SK-N-SH treated with all-trans-retinoic acid at 6 μM for 48 hours (cell line): ENCODE results near the gene CSN1S1.

Experiments
- ATAC-seq: fragments of 200-7000 bp; cut with Tn5 transposase; 3 replicates; pipeline ENCODE4 v1.9.1; 2020; ENCODE audit warnings: mild to moderate bottlenecking, moderate library complexity
- ARNTL ChIP-seq: fragments of 450-650 bp; formaldehyde crosslinking; IDR thresholded peaks from 2 replicates; pipeline ENCODE4 v1.5.0; 2020; ENCODE audit warnings: low read depth, mild to moderate bottlenecking, moderate library complexity, borderline replicate concordance
- CREB5 ChIP-seq: fragments of 250-450 bp; sonication (Bioruptor Pico); IDR thresholded peaks from 2 replicates; pipeline ENCODE4 v1.5.1; 2020; ENCODE audit warnings: low read depth, mild to moderate bottlenecking, moderate library complexity
- CSDC2 ChIP-seq: fragments of 250-450 bp; sonication (Bioruptor Pico); IDR thresholded peaks from 2 replicates; pipeline ENCODE4 v1.5.0; 2020; ENCODE audit warnings: mild to moderate bottlenecking, moderate library complexity
- ESRRG ChIP-seq: fragments of 250-450 bp; sonication (Bioruptor Pico); IDR thresholded peaks from 2 replicates; pipeline ENCODE4 v1.6.1; 2021; ENCODE audit warnings: mild to moderate bottlenecking
- GLIS3 ChIP-seq: fragments of 250-450 bp; sonication (Bioruptor Pico); IDR thresholded peaks from 2 replicates; pipeline ENCODE4 v1.5.0; 2020; ENCODE audit warnings: mild to moderate bottlenecking, moderate library complexity
- ISL1 ChIP-seq: fragments of 250-450 bp; sonication (Bioruptor Pico); IDR thresholded peaks from 2 replicates; pipeline ENCODE4 v2.1.2; 2022; ENCODE audit warnings: mild to moderate bottlenecking, moderate library complexity
- PATZ1 ChIP-seq: fragments of 250-450 bp; sonication (Bioruptor Pico); IDR thresholded peaks from 2 replicates; pipeline ENCODE4 v1.8.0; 2020; ENCODE audit warnings: mild to moderate bottlenecking, moderate library complexity, borderline replicate concordance
- PPARA ChIP-seq: fragments of 250-450 bp; sonication (Bioruptor Pico); IDR thresholded peaks from 2 replicates; pipeline ENCODE4 v1.5.0; 2020; ENCODE audit warnings: mild to moderate bottlenecking, borderline replicate concordance
- RARB ChIP-seq: fragments of 250-450 bp; sonication (Bioruptor Pico); IDR thresholded peaks from 2 replicates; pipeline ENCODE4 v1.8.0; 2021; ENCODE audit warnings: mild to moderate bottlenecking, moderate library complexity
- SNAI2 ChIP-seq: fragments of 250-450 bp; sonication (Bioruptor Pico); IDR thresholded peaks from 2 replicates; pipeline ENCODE4 v1.5.0; 2020; ENCODE audit warnings: mild to moderate bottlenecking, moderate library complexity
- TOX ChIP-seq: fragments of 250-450 bp; sonication (Bioruptor Pico); IDR thresholded peaks from 2 replicates; pipeline ENCODE4 v1.8.0; 2021; ENCODE audit warnings: mild to moderate bottlenecking, moderate library complexity, borderline replicate concordance
- TSHZ2 ChIP-seq: fragments of 250-450 bp; sonication (Bioruptor Pico); IDR thresholded peaks from 2 replicates; pipeline ENCODE4 v1.5.0; 2020; ENCODE audit warnings: mild to moderate bottlenecking, moderate library complexity
- ZC3H10 ChIP-seq: fragments of 250-450 bp; sonication (Bioruptor Pico); IDR thresholded peaks from 2 replicates; pipeline ENCODE4 v1.5.1; 2021; ENCODE audit warnings: mild to moderate bottlenecking, moderate library complexity
- ZFP3 ChIP-seq: fragments of 250-450 bp; sonication (Bioruptor Pico); IDR thresholded peaks from 2 replicates; pipeline ENCODE4 v1.5.0; 2020; ENCODE audit warnings: mild to moderate bottlenecking, moderate library complexity
- ZFP30 ChIP-seq: fragments of 450-650 bp; formaldehyde crosslinking; IDR thresholded peaks from 2 replicates; pipeline ENCODE4 v1.5.0; 2022; ENCODE audit warnings: mild to moderate bottlenecking, moderate library complexity
- ZNF70 ChIP-seq: fragments of 450-650 bp; formaldehyde crosslinking; IDR thresholded peaks from 2 replicates; pipeline ENCODE4 v1.5.0; 2020; ENCODE audit warnings: mild to moderate bottlenecking, moderate library complexity
- ZNF8 ChIP-seq: fragments of 450-650 bp; formaldehyde crosslinking; IDR thresholded peaks from 2 replicates; pipeline ENCODE4 v1.5.0; 2020; ENCODE audit warnings: mild to moderate bottlenecking, moderate library complexity

CSN1S1 gene

GRCh38 chr4:69934150-69934549, 3.3 kb downstream of the CSN1S1 start:
- ATAC-seq: no peak

GRCh38 chr4:69936566-69936965, 5.7 kb downstream of the CSN1S1 start:
- no peak for TF ChIP-seq CREB5 (CRISPR knock-in tag)
- TF ChIP-seq RARB (CRISPR knock-in tag): no peak
- no peak for ATAC-seq

More at GRCh38 chr4:69934150-69934549, 3.3 kb downstream of the CSN1S1 start:
- TF ChIP-seq CREB5 (CRISPR knock-in tag) (no peak), ESRRG (CRISPR knock-in tag) (no peak), ZC3H10 (no peak), ISL1 (CRISPR knock-in tag) (no peak), TSHZ2 (CRISPR knock-in tag) (no peak), ZFP30 (CRISPR knock-in tag) (no peak), ZNF8 (no peak), PATZ1 (CRISPR knock-in tag) (no peak), SNAI2 (CRISPR knock-in tag) (no peak)

- ATAC-seq: no peak
- TF ChIP-seq ZFP30 (CRISPR knock-in tag) (no peak), PPARA (no peak), ZFP3 (CRISPR knock-in tag) (no peak), TOX (CRISPR knock-in tag) (no peak), SNAI2 (CRISPR knock-in tag) (no peak), PATZ1 (CRISPR knock-in tag) (no peak), RARB (CRISPR knock-in tag) (no peak), TSHZ2 (CRISPR knock-in tag) (no peak), ARNTL (no peak), GLIS3 (no peak), ZC3H10 (no peak), CSDC2 (CRISPR knock-in tag) (no peak), CREB5 (CRISPR knock-in tag) (no peak), ZNF8 (no peak), ZNF70 (CRISPR knock-in tag) (no peak), ESRRG (CRISPR knock-in tag) (no peak), ISL1 (CRISPR knock-in tag) (no peak)
Measured at GRCh38 chr4:69951602-69952001, 20.7 kb downstream of the CSN1S1 start.
